HFF-Myc (cell line): ENCODE measurements around the gene ALOX15B.

Experiments used
- DNase-seq: peaks from one replicate; pipeline ENCODE4 v3.0.0-alpha.2; 2011; ENCODE audit warnings: low read depth; ENCODE audit errors: extremely low read depth
- H3K4me3 ChIP-seq: replicated peaks from 2 replicates; pipeline ENCODE4 v1.5.1; 2011; ENCODE audit warnings: low read depth, mild to moderate bottlenecking, control low read depth, low read length
- CTCF ChIP-seq: IDR thresholded peaks from 2 replicates; pipeline ENCODE4 v1.5.1; 2012; ENCODE audit warnings: mild to moderate bottlenecking, low read depth, low read length, control low read depth; ENCODE audit errors: missing control alignments

Gene ALOX15B

GRCh38 chr17:8081876-8082275, 43.0 kb downstream of the ALOX15B start:
- DNase-seq: no peak

GRCh38 chr17:8082292-8082691, 43.4 kb downstream of the ALOX15B start:
- no peak for DNase-seq
- H3K4me3 ChIP-seq: no peak overlapping the region
- no peak for TF ChIP-seq CTCF

More at GRCh38 chr17:8081876-8082275, 43.0 kb downstream of the ALOX15B start:
- no peak for TF ChIP-seq CTCF
- H3K4me3 ChIP-seq: no peak overlapping the region

GRCh38 chr17:8084250-8084649, 45.4 kb downstream of the ALOX15B start:
- no peak for TF ChIP-seq CTCF
- DNase-seq: no peak
- no peak overlapping the region for H3K4me3 ChIP-seq

GRCh38 chr17:8087075-8087951, 48.5 kb downstream of the ALOX15B start, which contains the start of gene ALOX12B:
TSS of gene ALOX12B (minus strand) at chr17:8087716. CDS start at chr17:8087442, 274 bp downstream.
- DNase-seq: no peak
- no peak within 1 kb of the TSS for H3K4me3 ChIP-seq
- TF ChIP-seq CTCF: no peak

GRCh38 chr17:8087952-8088230, 49.0 kb downstream of the ALOX15B start:
- no peak for DNase-seq
- TF ChIP-seq CTCF: no peak
- no peak overlapping the region for H3K4me3 ChIP-seq

- H3K4me3 ChIP-seq: no peak overlapping the region
- TF ChIP-seq CTCF: no peak
- DNase-seq: no peak
Observed at GRCh38 chr17:8089728-8090127, 50.9 kb downstream of the ALOX15B start.
